Measurements from ENCODE around the gene TXLNB.

The TXLNB gene

GRCh38 chr6:139265512-139266190 is 26.1 kb downstream of the TXLNB start:
- H3K4me3 ChIP-seq (ENCODE audit: low read depth in 1 of 2, low read length in 2 of 2) = no peak overlapping the region
- H3K9me3 ChIP-seq (ENCODE audit: control insufficient read depth in 1 of 2, low read length in 2 of 2) = no peaks in the 10 kb centered on the region
- no peak overlapping the region for H3K27ac ChIP-seq (ENCODE audit: low read length)
- H3K36me3 ChIP-seq (ENCODE audit: control insufficient read depth in 1 of 2, insufficient read depth in 2 of 2, low read length in 2 of 2) = peaks cover 0 to 3% of the 10 kb centered on the region in 2 donors
- no peaks in the 10 kb centered on the region for H3K4me1 ChIP-seq (ENCODE audit: control insufficient read depth in 1 of 2, insufficient read depth in 2 of 2, low read length in 2 of 2)
- no peaks in the 10 kb centered on the region for H3K27me3 ChIP-seq (ENCODE audit: low read depth, low read length)

- Histone ChIP-seq H3K27ac (ENCODE audit: low read length) (no peak overlapping the region), H3K4me3 (ENCODE audit: low read depth in 1 of 2, low read length in 2 of 2) (no peak overlapping the region), H3K9me3 (ENCODE audit: control insufficient read depth in 1 of 2, low read length in 2 of 2) (no peaks in the 10 kb centered on the region), H3K27me3 (ENCODE audit: low read depth, low read length) (no peaks in the 10 kb centered on the region), H3K4me1 (ENCODE audit: control insufficient read depth in 1 of 2, insufficient read depth in 2 of 2, low read length in 2 of 2) (no peaks in the 10 kb centered on the region), H3K36me3 (ENCODE audit: control insufficient read depth in 1 of 2, insufficient read depth in 2 of 2, low read length in 2 of 2) (peaks cover 0 to 3% of the 10 kb centered on the region in 2 donors)
Observed at GRCh38 chr6:139262519-139263300, 29.1 kb downstream of the TXLNB start.

DNA sequence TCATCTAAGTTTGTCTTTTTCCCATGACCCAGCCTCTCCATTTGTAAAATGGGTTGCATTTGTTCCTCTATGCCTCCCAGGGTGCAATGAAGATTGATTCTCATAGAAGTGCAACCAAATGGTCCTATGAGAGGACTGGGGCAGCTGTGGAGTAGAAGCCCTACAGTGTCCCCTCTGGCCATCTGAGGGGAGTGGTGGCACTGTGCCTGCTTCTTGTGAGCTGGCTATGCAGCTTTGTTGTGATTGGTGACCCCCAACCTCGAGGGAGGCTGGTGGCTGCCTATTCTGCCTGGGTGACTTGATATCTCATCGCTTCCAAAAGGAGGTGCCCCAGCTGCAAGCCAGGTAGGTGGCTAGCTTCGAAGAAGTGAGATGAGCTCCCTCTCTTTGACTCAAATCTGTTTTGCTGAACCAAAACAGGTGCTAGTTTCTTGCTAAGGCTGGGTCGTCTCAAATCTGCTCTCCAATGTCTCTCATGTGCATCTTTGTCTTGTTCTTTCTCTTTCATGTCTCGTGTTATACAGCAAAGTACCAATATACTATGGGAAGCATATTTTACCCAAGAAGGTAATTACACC is 33.9 kb downstream of the TXLNB start:
- Histone ChIP-seq H3K4me3 (ENCODE audit: low read depth in 1 of 2, low read length in 2 of 2) (no peak overlapping the region), H3K27ac (ENCODE audit: low read length) (no peak overlapping the region), H3K4me1 (ENCODE audit: control insufficient read depth in 1 of 2, insufficient read depth in 2 of 2, low read length in 2 of 2) (peaks cover 0 to 3% of the 10 kb centered on the region in 2 donors), H3K9me3 (ENCODE audit: control insufficient read depth in 1 of 2, low read length in 2 of 2) (no peaks in the 10 kb centered on the region), H3K27me3 (ENCODE audit: low read depth, low read length) (no peaks in the 10 kb centered on the region), H3K36me3 (ENCODE audit: control insufficient read depth in 1 of 2, insufficient read depth in 2 of 2, low read length in 2 of 2) (peaks cover 0 to 3% of the 10 kb centered on the region in 2 donors)

DNA sequence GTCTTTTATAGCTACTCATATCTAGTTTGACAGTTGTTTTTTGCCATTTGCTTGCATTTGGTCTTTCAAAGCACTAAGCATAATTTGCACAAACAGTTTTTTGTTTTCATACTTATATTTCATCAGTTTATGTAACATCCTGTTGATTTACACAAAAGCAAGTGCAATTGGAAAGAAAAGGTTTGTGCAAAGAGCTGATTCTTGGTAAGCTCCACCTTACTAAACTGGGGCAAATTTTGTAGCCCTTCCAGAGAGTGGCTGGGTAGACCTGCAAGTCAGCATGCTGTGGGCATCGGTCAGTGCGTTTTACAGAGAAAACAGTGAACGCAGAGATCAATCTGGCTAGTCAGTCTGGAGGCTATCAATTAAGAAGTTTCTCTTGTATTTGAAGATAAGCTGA is 34.5 kb downstream of the TXLNB start:
- Histone ChIP-seq H3K4me3 (ENCODE audit: low read depth in 1 of 2, low read length in 2 of 2) (no peak overlapping the region), H3K36me3 (ENCODE audit: control insufficient read depth in 1 of 2, insufficient read depth in 2 of 2, low read length in 2 of 2) (peaks cover 0 to 3% of the 10 kb centered on the region in 2 donors), H3K27me3 (ENCODE audit: low read depth, low read length) (no peaks in the 10 kb centered on the region), H3K27ac (ENCODE audit: low read length) (no peak overlapping the region), H3K9me3 (ENCODE audit: control insufficient read depth in 1 of 2, low read length in 2 of 2) (no peaks in the 10 kb centered on the region), H3K4me1 (ENCODE audit: control insufficient read depth in 1 of 2, insufficient read depth in 2 of 2, low read length in 2 of 2) (peaks cover 0 to 5% of the 10 kb centered on the region in 2 donors)

DNA sequence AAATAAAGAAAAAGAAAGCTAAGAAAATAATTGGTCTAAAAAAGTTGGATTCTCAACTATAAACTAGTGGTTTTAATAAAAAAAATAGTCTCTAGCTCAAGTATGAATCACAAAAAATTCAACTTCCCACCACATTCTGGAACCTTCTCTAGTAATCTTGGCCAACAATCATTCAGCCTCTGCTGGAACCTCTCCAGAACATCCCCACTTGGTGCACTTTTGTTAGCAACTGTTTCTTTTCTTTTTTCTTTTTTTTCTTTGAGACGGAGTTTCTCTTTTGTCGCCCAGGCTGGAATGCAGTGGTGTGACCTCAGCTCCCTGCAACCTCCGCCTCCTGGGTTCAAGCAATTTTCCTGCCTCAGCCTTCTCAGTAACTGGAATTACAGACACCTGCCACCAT is 35.7 kb downstream of the TXLNB start:
- Histone ChIP-seq H3K4me3 (ENCODE audit: low read depth in 1 of 2, low read length in 2 of 2) (no peak overlapping the region), H3K4me1 (ENCODE audit: control insufficient read depth in 1 of 2, insufficient read depth in 2 of 2, low read length in 2 of 2) (peaks cover 0 to 16% of the 10 kb centered on the region in 2 donors), H3K27me3 (ENCODE audit: low read depth, low read length) (no peaks in the 10 kb centered on the region), H3K27ac (ENCODE audit: low read length) (no peak overlapping the region), H3K9me3 (ENCODE audit: control insufficient read depth in 1 of 2, low read length in 2 of 2) (no peaks in the 10 kb centered on the region), H3K36me3 (ENCODE audit: control insufficient read depth in 1 of 2, insufficient read depth in 2 of 2, low read length in 2 of 2) (peaks cover 0 to 3% of the 10 kb centered on the region in 2 donors)

DNA sequence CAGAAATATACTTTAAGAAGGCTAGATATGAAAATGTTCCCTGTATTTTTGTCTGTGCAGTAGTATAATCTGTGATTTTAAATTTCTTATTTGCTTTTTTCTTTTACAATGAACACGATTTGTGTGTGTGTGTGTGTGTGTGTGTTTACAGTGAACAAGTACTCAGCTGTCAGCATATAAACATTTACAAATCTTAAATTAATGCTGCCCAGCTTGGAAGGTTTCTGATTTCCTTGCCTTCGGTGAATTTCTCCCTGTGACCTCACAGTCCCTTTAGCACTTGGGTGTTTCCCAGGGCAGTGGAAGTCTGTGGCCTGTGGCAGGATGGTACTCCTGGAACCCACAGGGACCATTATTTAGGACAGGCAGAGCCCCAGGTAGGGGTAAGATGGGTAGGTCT is 37.6 kb downstream of the TXLNB start:
- H3K4me3 ChIP-seq (ENCODE audit: low read depth in 1 of 2, low read length in 2 of 2) = no peak overlapping the region
- no peaks in the 10 kb centered on the region for H3K9me3 ChIP-seq (ENCODE audit: control insufficient read depth in 1 of 2, low read length in 2 of 2)
- no peak overlapping the region for H3K27ac ChIP-seq (ENCODE audit: low read length)
- H3K4me1 ChIP-seq (ENCODE audit: control insufficient read depth in 1 of 2, insufficient read depth in 2 of 2, low read length in 2 of 2) = peaks cover 0 to 16% of the 10 kb centered on the region in 2 donors
- no peaks in the 10 kb centered on the region for H3K27me3 ChIP-seq (ENCODE audit: low read depth, low read length)
- peaks cover 0 to 3% of the 10 kb centered on the region in 2 donors for H3K36me3 ChIP-seq (ENCODE audit: control insufficient read depth in 1 of 2, insufficient read depth in 2 of 2, low read length in 2 of 2)

GRCh38 chr6:139253656-139254055 is 38.1 kb downstream of the TXLNB start:
- no peaks in the 10 kb centered on the region for H3K9me3 ChIP-seq (ENCODE audit: control insufficient read depth in 1 of 2, low read length in 2 of 2)
- H3K27me3 ChIP-seq (ENCODE audit: low read depth, low read length) = no peaks in the 10 kb centered on the region
- H3K27ac ChIP-seq (ENCODE audit: low read length) = no peak overlapping the region
- H3K4me3 ChIP-seq (ENCODE audit: low read depth in 1 of 2, low read length in 2 of 2) = no peak overlapping the region
- peaks cover 0 to 16% of the 10 kb centered on the region in 2 donors for H3K4me1 ChIP-seq (ENCODE audit: control insufficient read depth in 1 of 2, insufficient read depth in 2 of 2, low read length in 2 of 2)
- no peaks in the 10 kb centered on the region for H3K36me3 ChIP-seq (ENCODE audit: control insufficient read depth in 1 of 2, insufficient read depth in 2 of 2, low read length in 2 of 2)

DNA sequence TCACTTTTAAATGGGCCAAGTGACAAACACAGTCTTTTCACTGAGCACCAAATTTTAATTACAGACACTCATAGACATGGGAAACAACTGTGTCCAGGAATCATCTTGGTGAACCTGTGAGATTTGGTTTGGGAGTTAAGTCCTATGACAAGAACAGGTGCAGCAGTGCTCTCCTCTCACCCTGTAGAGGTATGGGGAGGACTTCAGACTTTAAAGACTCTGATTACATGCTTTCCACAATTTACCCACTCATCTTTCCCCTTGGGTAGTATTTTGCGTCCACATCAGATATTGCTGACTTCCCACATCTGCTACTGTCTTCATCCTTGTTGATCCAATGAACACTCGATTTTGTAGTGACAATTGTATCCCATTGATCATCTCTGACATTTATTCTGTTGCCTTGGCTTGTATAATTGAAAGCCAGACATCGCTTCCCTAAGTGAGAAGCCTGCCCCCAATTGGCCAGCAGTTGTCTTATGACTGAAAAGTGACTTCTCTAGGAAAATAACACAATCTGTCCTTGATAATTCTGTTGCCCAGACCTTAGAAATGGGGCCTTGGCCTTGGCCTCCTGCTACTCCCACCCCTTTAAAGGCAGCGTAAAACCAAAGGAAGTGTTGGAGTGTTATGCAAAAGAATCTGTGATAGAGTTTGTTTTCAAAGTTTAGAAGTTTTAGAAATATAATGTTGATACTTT is 40.0 kb downstream of the TXLNB start:
- Histone ChIP-seq H3K9me3 (ENCODE audit: control insufficient read depth in 1 of 2, low read length in 2 of 2) (no peaks in the 10 kb centered on the region), H3K36me3 (ENCODE audit: control insufficient read depth in 1 of 2, insufficient read depth in 2 of 2, low read length in 2 of 2) (no peaks in the 10 kb centered on the region), H3K4me3 (ENCODE audit: low read depth in 1 of 2, low read length in 2 of 2) (no peak overlapping the region), H3K27me3 (ENCODE audit: low read depth, low read length) (no peaks in the 10 kb centered on the region), H3K27ac (ENCODE audit: low read length) (no peak overlapping the region), H3K4me1 (ENCODE audit: control insufficient read depth in 1 of 2, insufficient read depth in 2 of 2, low read length in 2 of 2) (peaks cover 0 to 16% of the 10 kb centered on the region in 2 donors)

GRCh38 chr6:139251045-139251690 is 40.6 kb downstream of the TXLNB start:
- no peaks in the 10 kb centered on the region for H3K36me3 ChIP-seq (ENCODE audit: control insufficient read depth in 1 of 2, insufficient read depth in 2 of 2, low read length in 2 of 2)
- H3K27ac ChIP-seq (ENCODE audit: low read length) = peak overlapping the region; percentile 60
- peaks cover 0 to 16% of the 10 kb centered on the region in 2 donors for H3K4me1 ChIP-seq (ENCODE audit: control insufficient read depth in 1 of 2, insufficient read depth in 2 of 2, low read length in 2 of 2)
- H3K27me3 ChIP-seq (ENCODE audit: low read depth, low read length) = no peaks in the 10 kb centered on the region
- no peaks in the 10 kb centered on the region for H3K9me3 ChIP-seq (ENCODE audit: control insufficient read depth in 1 of 2, low read length in 2 of 2)
- H3K4me3 ChIP-seq (ENCODE audit: low read depth in 1 of 2, low read length in 2 of 2) = no peak overlapping the region

GRCh38 chr6:139250296-139251044 is 41.3 kb downstream of the TXLNB start:
- no peaks in the 10 kb centered on the region for H3K36me3 ChIP-seq (ENCODE audit: control insufficient read depth in 1 of 2, insufficient read depth in 2 of 2, low read length in 2 of 2)
- H3K27ac ChIP-seq (ENCODE audit: low read length) = peak overlapping the region; percentile 60
- H3K9me3 ChIP-seq (ENCODE audit: control insufficient read depth in 1 of 2, low read length in 2 of 2) = no peaks in the 10 kb centered on the region
- no peaks in the 10 kb centered on the region for H3K27me3 ChIP-seq (ENCODE audit: low read depth, low read length)
- H3K4me3 ChIP-seq (ENCODE audit: low read depth in 1 of 2, low read length in 2 of 2) = no peak overlapping the region
- H3K4me1 ChIP-seq (ENCODE audit: control insufficient read depth in 1 of 2, insufficient read depth in 2 of 2, low read length in 2 of 2) = peaks cover 0 to 14% of the 10 kb centered on the region in 2 donors

Measured in muscle layer of duodenum (tissue), 2 donors.